ENCODE data around the gene ZNF785.

- TF ChIP-seq POLR2AphosphoS5 (IDR thresholded peaks at IDR 0.05; ENCODE audit: borderline replicate concordance, low read depth, low read length) (no peak), EZH2 (IDR thresholded peaks at IDR 0.05) (no peak)
These were observed 24.2 kb downstream of the ZNF785 start for GRCh38 chr16:30561089-30561816.

All from SK-N-MC (cell line).